Measurements from ENCODE around the gene PTPN18. TPM values are rescaled to one million over a fixed set of nuclear protein-coding genes. Genes with fewer than 3 reads are reported as not detected.

The PTPN18 gene
- total RNA-seq, 3 donors from 2014 or later (not counting 1 experiment from before 2014, with no cell fraction given): 189 to 194 (median 192) TPM

GRCh38 chr2:130313812-130314334 is 42.0 kb upstream of the PTPN18 start:
- no peaks in the 10 kb centered on the region for H3K4me1 Mint-ChIP-seq
- no peak overlapping the region for H3K27ac Mint-ChIP-seq
- no peaks in the 10 kb centered on the region for H3K4me1 ChIP-seq (ENCODE audit: control insufficient read depth, insufficient read depth, low read length)
- DNase-seq (no peak), ATAC-seq (no peak)
- H3K4me3 ChIP-seq (ENCODE audit: low read length): no peak overlapping the region
- H3K36me3 ChIP-seq (ENCODE audit: control insufficient read depth, insufficient read depth, low read length): no peaks in the 10 kb centered on the region
- 82% methylated on average over 12 of the region's 12 CpGs for WGBS (ENCODE audit: insufficient coverage)
- intact Hi-C loops (cut with micrococcal nuclease): no loop called here
- no peak overlapping the region for H3K4me3 Mint-ChIP-seq
- no peaks in the 10 kb centered on the region for H3K9me3 Mint-ChIP-seq
- no peaks in the 10 kb centered on the region for H3K36me3 Mint-ChIP-seq
- peaks cover 0 to 3% of the 10 kb centered on the region in 2 donors for H3K27me3 Mint-ChIP-seq (ENCODE audit: low read depth in 2 of 2)
- H3K27me3 ChIP-seq (ENCODE audit: control insufficient read depth, insufficient read depth, low read length): no peaks in the 10 kb centered on the region
- no peaks in the 10 kb centered on the region for H3K9me3 ChIP-seq (ENCODE audit: control insufficient read depth, insufficient read depth, low read length)
- TF ChIP-seq CTCF (IDR thresholded peaks at IDR 0.05): no peak
- no peak overlapping the region for H3K27ac ChIP-seq (ENCODE audit: low read length)

- Histone ChIP-seq H3K27me3 (ENCODE audit: control insufficient read depth, insufficient read depth, low read length) (no peaks in the 10 kb centered on the region), H3K9me3 (ENCODE audit: control insufficient read depth, insufficient read depth, low read length) (no peaks in the 10 kb centered on the region), H3K36me3 (ENCODE audit: control insufficient read depth, insufficient read depth, low read length) (no peaks in the 10 kb centered on the region), H3K27ac (ENCODE audit: low read length) (no peak overlapping the region), H3K4me1 (ENCODE audit: control insufficient read depth, insufficient read depth, low read length) (no peaks in the 10 kb centered on the region), H3K4me3 (ENCODE audit: low read length) (no peak overlapping the region)
- TF ChIP-seq CTCF (IDR thresholded peaks at IDR 0.05): no peak
- no peak for DNase-seq
- Mint-ChIP-seq H3K36me3 (no peaks in the 10 kb centered on the region), H3K27ac (no peak overlapping the region), H3K4me3 (no peak overlapping the region), H3K27me3 (ENCODE audit: low read depth in 2 of 2) (peaks cover 0 to 3% of the 10 kb centered on the region in 2 donors), H3K4me1 (no peaks in the 10 kb centered on the region), H3K9me3 (no peaks in the 10 kb centered on the region)
- intact Hi-C loops (cut with micrococcal nuclease): no loop called here
- no peak for ATAC-seq
- 89% methylated on average over 3 of the region's 3 CpGs for WGBS (ENCODE audit: insufficient coverage)
Observed at GRCh38 chr2:130314377-130314776, 41.5 kb upstream of the PTPN18 start.

DNA sequence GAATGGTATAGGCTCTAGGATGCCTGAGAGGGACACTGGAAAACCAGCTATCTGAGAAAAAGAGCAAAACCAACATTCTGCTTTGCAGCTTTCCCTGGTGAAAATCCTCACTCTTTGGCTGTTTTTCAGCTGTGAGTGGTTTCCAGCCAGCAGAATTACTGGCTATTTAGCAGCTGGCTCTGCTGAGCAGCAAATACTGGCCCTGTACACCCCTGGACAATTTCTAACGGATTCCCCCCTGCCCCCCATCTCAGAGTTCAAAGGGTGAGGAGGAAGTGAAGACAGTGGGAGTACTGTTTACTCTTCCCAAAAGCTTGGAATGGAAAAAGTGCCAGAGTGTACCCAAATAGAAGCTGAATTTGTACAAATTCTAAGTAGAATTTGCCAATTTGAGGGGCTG is 39.3 kb upstream of the PTPN18 start:
- DNase-seq: no peak
- no CpG with 5 or more reads among the region's 1 CpG for WGBS (ENCODE audit: insufficient coverage)

More for the DNA sequence above, 39.3 kb upstream of the PTPN18 start:
- no peak for ATAC-seq
- Mint-ChIP-seq H3K27me3 (ENCODE audit: low read depth in 2 of 2) (peaks cover 4 to 6% of the 10 kb centered on the region in 2 donors), H3K4me1 (no peaks in the 10 kb centered on the region), H3K9me3 (no peaks in the 10 kb centered on the region), H3K4me3 (no peak overlapping the region), H3K36me3 (no peaks in the 10 kb centered on the region), H3K27ac (no peak overlapping the region)
- no peaks in the 10 kb centered on the region for H3K9me3 ChIP-seq (ENCODE audit: control insufficient read depth, insufficient read depth, low read length)
- intact Hi-C loops (cut with micrococcal nuclease): no loop called here
- no peaks in the 10 kb centered on the region for H3K4me1 ChIP-seq (ENCODE audit: control insufficient read depth, insufficient read depth, low read length)
- H3K27me3 ChIP-seq (ENCODE audit: control insufficient read depth, insufficient read depth, low read length): no peaks in the 10 kb centered on the region
- no peak overlapping the region for H3K27ac ChIP-seq (ENCODE audit: low read length)
- no peak overlapping the region for H3K4me3 ChIP-seq (ENCODE audit: low read length)
- no peak for TF ChIP-seq CTCF (IDR thresholded peaks at IDR 0.05)
- no peaks in the 10 kb centered on the region for H3K36me3 ChIP-seq (ENCODE audit: control insufficient read depth, insufficient read depth, low read length)

All from natural killer cell (primary cell).